SKM-1 (cell line): ENCODE results near the gene PSMD11.
"Not testable (repeated sequence)": the region's sequence is repeated elsewhere in the genome, so short reads cannot be mapped to it uniquely, and the experiment has no call there.

Experiments
- DNase-seq: peaks from one replicate; lab custom pipeline; 2025; ENCODE audit not compliant: unreplicated experiment; lab: John Stamatoyannopoulos, UW

PSMD11 gene

DNA sequence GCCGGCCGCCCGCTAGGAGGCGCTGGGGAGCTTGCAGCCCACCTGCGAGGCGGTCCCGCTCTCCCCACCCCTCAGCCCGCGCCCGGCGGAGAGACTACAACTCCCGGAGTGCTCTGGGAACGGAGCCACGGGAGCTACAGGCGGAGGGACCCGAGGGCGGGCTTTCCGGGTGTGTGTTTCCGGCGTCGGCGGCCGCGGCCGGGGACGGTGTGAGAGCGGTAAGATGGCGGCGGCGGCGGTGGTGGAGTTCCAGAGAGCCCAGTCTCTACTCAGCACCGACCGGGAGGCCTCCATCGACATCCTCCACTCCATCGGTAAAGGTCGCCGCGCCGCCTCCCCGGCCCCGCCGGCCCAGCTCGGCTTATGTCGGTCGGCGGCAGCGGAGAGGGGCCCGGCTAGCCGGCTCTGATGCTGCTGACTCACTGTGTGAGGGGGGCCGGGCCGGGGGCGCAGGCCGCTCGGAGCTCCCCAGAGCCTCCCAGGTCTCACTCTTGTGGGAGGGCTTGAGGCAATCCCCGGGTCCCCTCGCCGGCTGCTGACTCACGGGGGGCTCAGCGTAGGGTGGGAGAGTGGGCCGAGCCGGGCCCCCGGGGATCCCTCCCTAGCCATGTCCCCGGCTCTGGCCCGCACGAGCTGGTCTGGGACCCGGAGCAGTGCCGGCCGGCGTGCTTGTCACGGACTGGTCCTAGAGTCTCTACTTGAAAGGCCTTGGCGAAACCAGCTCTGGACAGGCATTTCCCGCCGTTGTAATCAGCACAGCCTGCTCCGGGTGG, at the start of gene PSMD11:
PSMD11 (plus strand) TSS at position 210 of the 773 bp plus-strand sequence; CDS start at position 224, 14 bp downstream.
- DNase-seq = peak; percentile 86

DNA sequence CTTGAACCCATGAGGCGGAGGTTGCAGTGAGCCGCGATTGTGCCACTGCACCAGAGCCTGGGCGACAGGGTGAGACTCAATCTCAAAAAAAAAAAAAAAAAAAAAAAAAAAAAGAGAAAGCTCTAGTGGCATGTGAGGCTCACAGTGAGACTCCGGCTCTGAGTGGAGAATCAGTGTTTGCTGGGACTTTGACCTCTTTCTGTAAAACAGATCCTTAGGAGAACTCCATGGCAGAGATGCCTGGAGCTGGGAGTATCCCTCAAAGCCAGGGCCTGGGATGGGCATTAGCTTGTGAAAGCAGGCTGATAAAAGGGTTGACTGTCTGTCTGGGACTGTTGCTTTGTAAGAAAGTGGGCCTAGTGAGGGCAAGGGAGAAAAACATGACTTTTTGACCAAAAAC, 48.0 kb upstream of the PSMD11 start:
- no peak for DNase-seq

DNA sequence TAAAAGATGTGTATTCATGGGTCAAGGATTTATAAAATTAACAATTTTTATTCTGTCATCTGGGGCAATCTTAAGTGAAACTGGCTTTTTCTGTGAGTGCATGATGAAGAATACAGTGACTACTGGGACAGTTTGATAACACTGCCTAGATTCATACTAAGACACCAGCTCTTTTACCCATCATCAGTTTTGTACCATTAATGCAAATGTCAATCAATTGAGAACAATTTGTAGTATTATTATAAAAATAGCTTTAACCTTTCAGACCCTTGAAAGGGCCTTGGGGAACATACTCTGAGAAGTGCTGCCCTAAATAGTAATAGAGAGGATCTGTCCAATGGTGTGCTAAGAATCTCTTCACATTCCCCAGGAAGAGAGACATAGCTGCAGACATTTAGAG, 45.4 kb upstream of the PSMD11 start:
- DNase-seq = no peak

DNA sequence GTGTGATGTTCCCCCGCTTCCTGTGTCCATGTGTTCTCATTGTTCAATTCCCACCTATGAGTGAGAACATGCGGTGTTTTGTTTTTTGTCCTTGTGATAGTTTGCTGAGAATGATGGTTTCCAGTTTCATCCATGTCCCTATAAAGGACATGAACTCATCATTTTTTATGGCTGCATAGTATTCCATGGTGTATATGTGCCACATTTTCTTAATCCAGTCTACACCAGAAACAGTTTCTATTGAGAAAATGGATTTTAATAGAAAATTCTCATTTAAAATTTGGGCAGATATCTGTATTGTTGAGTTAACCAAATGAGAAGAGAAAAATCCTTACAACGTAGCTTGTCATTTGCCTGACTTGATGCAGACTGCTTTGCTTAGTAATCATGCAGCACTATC, 34.2 kb upstream of the PSMD11 start:
- not testable (repeated sequence) for DNase-seq

DNA sequence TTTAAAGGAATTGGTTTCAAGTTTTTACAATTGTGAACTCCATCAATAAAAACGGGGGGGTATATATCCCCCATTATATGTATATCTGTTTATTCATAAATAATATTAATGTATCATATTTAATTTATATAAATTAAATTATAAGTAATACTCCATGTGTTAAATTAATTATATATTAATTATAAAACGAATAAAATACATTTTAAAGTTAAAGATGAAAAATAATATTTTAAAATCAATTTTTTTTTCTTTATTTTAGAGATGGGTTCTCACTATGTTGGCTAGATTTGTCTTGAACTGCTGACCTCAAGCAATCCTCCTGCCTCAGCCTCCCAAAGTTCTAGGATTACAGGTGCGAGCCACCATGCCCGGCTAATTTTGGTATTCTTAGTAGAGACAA, 17.4 kb upstream of the PSMD11 start:
- DNase-seq = no peak

DNA sequence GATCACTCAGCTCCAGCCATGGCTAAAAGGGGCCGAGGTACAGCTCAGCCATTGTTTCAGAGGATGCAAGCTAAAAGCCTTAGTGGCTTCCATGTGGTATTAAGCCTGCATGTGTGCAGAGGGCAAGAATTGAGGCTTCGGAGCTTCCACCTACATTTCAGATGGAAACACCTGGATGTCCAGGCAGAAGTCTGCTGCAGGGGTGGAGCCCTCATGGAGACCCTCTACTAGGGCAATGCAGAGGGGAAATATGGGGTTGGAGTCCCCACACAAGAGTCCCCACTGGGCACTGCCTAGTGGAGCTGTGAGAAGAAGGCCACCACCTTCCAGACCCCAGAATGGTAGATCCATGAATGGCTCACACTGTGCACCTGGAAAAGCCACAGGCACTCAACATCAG, 14.7 kb upstream of the PSMD11 start:
- no peak for DNase-seq

DNA sequence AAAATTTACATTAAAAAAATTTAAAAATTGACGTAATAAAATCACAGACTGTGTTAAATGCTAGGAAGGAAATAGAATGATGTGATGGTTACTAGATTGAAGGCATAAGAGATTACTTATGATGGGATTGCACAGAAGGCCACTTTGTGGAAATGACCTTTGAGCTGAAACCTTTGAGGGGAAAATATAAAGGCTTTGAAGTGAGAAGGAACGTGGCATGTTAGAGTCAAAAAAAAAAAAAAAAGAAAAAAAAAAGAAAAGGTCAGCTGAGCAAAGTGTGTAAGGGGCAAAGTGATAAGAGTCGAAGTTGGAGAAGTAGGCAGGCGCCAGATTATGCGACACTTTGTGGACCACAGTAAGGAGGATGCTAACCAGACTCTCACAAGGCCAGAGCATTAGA, 3.6 kb upstream of the PSMD11 start:
- DNase-seq = no peak

DNA sequence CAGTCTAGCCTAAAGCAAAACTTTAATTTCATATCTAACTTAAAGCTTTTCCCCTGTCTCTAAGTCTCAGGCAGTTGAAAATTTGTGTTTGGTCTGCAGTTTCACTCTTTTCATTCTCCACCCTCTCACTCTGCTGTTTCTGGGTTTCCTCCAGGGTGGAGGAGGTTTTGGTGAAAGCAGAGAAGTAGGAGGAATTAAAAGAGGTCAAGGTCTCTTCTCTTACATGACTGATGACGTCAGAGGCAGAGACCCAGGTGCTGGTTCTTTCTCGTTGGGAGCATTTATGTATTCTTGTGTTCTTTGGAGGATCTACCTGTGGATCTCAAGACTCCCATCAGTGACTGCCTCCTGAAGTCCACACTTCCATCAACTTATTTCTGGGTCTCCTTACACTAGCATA, 2.4 kb upstream of the PSMD11 start:
- no peak for DNase-seq

DNA sequence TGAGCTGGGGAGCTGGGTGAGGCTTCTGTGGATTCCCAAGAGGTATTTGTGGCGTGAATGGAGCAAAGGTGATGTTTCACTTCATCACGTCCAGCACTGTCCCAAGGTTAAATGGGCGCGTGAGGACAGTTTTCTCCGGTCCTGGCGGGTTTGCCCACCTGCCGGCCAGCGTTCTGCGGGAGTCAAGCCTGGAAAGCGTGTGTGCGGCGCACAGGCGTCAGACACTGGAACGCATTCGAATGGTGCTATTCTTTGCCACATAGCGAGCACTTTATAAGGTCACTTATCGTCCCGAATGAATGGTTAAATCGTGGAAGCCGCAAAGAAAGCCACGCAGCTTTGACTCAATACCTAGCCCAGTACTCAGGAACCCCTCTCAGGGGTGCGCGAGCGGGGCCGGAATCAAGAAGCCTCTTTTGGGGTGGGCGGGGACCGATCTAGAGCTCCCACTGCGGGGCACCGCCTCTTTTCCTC, 446 bp upstream of the PSMD11 start:
- no peak for DNase-seq

DNA sequence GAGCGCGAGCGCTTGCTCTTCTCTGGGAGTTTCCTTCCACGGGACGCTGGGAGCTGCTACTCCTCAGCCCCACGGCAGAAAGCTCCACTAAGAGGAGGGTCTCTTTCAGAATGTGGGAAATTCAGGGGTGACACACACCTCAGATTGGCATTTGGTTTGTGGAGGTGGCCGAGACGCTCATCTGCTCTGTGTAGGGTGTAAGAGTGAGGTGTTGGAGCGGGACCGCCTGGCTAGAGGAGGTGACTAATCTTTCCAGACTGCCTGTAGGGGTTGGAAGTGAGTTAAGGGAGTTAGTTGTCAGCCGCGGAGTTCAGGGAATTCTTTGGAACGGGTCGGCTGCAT, 735 bp downstream of the PSMD11 start:
- no peak for DNase-seq

DNA sequence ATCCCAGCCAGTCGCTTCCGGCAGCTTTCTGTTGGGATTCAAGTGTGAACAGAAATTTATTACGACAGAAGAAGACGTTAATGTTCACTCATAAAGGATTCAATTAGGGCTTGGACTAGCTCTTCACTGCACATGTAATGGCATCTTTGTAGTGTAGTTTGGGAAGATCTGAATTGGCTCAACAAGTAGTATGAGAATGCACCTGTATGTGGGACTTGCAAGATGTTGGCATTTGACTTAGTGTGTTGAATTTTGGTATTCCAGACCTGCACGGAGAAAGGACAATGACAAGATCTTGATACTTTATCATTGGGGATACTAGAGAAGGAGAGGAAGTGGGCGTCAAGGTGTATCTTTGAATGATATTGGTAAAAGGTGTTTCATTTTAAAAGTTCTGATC, 1.2 kb downstream of the PSMD11 start:
- no peak for DNase-seq

DNA sequence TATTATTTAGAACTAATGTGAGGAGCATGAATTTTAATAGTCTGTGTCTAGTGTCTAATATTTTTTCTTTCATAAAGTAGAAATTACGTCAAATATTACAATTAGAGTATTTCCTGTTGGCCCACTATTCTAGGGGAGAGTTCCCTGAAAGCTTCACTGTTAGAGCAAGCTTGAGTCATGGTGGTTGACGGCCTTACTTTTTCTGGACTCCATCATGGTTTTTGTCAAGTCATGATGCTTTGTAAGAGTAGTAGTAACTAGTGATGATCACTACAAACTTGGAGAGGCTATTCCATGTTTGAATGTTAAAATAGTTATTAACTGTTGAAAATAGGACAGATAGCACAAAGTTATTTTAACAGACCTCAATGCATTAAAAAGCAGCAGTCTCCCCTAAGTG, 1.7 kb downstream of the PSMD11 start:
- DNase-seq = no peak

DNA sequence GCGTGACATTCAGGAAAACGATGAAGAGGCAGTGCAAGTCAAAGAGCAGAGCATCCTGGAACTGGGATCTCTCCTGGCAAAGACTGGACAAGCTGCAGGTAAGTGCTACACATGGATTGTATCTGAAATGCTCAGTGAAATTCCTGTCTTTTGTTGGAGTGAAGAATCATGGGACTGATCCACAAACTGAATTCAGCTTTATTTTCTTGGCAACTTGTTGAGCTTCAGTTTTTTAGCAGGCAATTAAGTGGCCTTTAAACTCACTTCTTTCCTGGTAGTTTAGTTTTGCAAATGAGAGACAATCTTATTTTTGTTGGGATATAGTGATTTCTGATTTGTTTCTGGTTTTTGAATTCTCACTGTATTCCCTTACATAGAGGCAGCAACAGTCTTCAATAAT, 2.6 kb downstream of the PSMD11 start:
- DNase-seq = no peak

DNA sequence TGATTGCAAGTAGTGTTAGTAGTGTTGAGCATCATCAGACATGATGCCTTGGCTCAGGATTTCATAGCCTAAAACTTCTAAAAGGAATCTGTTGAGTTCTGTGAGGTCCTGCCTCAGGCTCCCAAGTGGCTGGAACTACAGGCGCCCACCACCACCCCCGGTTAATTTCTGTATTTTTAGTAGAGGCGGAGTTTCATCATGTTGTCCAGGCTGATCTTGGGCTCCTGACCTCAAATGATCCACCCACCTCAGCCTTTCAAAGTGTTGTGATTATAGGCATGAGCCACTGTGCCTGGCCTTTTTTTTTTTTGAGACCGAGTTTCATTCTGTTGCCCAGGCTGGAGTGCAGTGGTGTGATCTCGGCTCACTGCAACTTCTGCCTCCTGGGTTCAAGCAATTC, 5.7 kb downstream of the PSMD11 start:
- no peak for DNase-seq

DNA sequence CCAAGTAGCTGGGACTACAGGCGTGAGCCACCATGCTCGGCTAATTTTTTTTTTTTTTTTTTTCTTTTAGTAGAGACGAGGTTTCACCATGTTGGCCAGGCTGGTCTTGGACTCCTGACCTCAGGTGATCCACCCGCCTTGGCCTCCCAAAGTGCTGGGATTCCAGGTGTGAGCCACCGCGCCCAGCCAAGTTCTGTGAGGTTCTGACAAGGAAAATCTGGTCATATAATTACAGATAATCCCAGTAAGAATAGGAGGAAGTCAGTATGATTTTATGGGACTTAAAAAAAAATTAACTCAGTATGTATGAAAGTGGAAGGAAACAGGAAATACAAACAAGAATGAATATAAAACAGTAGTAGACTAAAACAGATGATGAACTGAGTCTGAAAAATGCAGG, 6.1 kb downstream of the PSMD11 start:
- DNase-seq = not testable (repeated sequence)

DNA sequence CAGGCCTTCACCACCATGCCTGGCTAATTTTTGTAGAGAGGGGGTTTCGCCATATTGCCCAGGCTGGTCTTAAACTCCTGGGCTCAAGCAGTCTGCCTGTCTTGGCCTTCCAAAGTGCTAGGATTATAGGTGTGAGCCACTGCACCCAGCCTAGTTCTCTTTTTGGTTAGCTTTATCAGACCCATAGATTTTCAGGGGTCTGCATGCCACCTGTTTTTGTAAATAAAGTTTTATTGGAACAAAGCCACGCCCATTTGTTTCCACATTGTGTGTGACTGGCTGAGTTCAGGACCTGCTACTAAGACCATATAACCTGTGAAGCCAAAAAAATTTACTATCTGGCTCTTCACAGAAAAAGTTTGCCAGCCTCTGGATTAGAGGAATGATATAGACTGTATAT, 7.6 kb downstream of the PSMD11 start:
- DNase-seq = no peak

DNA sequence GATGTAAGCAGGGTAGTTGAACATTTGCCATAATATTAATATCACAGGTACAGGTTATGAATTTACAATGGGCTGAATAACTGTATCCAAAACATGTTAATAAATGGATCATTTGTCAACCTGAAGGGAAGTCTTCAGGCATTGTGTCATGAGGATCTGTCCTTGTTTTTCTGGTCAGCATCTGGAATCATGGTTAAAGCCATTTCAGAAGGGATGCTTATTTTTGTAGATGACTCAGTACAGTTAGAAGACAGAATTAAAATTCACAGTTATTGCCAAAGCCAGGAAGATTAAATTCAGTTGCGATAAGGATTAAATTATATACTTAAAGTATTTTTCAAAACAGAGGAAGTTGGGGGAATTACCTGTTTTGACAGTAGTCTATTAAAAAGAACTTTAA, 8.0 kb downstream of the PSMD11 start:
- DNase-seq = no peak

DNA sequence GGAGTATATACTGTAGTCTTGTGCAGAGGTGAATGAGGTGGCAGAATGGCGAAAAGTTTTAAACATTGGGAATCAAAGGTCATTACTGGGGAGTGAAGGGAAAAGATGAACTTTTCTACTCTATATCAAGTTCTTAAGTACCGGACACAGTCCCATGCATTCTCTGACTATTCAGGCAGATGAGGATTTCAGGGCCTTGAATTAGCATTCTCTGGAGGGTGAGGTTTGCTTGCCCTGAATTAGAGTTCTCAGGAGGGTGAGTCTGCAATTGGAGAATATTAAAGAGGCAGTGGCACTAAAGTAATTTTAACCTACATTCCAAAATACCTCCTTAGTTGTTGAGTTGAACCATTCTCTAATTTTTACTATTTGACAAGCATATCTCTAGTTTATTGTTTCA, 9.1 kb downstream of the PSMD11 start:
- no peak for DNase-seq

DNA sequence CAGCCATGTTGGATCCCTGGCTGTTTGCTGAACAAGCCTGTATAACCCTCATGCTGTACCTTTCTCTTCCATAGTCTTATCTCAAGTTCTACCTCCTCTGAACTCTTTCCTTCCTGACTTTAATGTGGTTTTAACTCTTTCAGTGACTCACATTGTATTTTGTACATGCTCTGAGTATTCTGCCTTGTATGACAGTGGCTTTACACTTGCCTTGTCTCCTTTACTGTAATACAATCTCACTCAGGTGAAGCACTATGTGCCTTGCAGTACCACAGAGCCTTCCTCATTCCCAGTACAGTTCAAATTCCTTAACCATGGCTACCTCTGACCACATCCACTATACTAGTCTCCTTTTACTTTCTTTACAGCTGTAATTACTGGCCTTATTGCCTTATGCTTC, 14.1 kb downstream of the PSMD11 start:
- no peak for DNase-seq

DNA sequence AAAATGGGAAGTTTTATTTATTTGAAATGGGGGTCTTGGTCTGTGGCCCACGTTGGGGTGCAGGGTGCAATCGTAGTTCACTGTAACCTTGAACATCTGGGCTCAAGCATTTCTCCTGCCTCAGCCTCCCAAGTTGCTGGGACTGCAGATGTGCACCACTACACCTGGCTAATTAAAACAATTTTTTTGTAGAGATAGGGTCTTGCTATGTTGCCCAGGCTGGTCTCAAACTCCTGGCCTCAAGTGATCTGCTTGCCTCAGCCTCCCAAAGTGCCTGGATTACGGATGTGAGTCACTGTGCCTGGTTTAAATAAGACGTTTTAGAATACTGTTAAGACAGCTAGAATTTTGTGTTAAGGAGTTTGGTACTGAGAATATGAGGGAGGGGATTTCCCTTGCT, 15.7 kb downstream of the PSMD11 start:
- DNase-seq = no peak

DNA sequence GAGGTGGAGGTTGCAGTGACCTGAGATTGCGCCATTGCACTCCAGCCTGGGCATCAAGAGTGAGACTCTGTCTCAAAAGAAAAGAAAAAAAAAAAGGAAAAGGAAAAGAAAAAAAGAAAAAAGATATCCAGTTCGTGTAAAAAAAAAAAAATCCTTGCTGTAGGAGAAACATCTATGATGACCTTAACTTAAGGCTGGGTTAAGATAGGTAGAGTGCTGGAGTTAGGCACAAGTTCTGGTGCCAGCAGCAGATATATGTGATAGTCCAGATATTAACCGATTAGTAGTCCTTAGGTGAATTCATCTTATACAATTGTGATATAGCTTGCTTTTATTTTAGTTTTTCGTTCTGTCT, 17.2 kb downstream of the PSMD11 start:
- no peak for DNase-seq

DNA sequence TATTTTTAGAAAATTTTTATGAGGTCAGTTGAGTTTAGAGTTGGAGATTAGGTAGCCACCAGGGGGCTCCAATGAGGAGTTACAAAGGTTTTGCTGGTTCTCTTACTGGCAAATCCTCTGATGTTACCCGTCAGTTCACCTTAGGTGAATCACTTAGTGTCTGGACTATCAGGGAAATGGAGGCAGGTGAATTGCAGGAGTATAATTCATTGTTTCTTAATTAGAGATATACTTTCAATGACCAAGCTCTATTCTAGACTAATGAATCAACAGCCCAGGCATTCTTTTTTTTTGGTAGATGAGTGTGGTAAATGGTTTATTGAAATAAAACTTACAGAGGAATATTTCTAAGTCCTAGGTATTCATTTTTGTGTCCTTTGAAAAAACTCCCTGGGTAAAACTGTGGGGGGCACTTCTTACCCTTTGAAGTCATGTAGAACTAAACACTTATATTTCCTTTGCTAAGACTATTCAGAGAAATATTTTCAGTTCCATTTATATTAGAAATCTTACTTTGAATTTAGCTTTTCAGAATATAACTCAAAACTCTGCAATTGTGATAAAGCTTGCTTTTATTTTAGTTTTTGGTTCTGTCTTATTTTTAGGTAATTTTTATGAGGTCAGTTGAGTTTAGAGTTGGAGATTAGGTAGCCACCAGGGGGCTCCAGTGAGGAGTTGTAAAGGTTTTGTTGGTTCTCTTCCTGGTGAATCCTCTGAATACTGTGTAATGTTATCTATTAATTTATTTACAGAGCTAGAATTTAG, 17.7 kb downstream of the PSMD11 start:
- peak; percentile 51 for DNase-seq

DNA sequence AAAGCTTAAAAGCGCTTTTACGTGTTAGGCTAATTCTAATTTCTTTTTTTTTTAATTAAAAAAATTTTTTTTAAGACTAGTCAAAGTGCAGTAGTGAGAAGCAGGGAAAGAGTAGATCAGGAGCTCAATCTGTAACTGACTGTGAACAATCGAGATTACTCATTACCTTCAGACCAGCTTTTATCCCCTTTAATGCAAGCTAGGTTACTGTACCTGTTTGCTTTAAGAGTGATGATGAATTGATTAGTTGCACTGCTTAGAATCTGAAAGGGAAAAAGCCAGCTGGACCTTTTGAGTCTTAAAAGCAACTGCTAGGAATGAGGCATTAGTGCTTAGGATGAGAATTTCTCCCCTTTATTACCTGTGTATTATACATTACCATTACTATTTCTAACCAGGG, 19.0 kb downstream of the PSMD11 start:
- DNase-seq = no peak
